Measurements from ENCODE around the gene MRPL48.
"Not testable (repeated sequence)": the region's sequence is repeated elsewhere in the genome, so short reads cannot be mapped to it uniquely, and the experiment has no call there.

MRPL48 gene

DNA sequence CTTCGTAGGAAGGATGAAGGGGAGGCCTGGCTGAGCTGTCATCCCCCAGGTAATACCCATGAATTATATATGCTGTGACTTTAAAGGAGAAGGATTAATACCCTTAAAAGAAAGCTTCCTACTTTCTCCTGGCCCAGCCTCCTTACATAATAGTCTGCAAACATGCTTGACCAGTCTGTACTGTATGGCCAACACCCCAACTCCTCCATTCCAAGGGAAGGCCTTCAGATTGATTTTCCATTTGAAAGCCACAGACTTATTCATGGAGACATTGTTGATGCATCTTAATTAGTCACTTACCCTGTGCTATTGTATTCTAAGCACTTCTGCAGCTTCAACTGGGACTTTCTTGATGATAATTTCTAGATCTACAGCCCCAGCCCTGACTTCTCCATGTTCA is 91.1 kb downstream of the MRPL48 start:
- no peak for DNase-seq
- intact Hi-C loops (cut with DNase I), result loop anchor here (5.0 kb wide), 1 partner anchor 116 kb away; the partner anchor contains the start of gene RAB6A

GRCh38 chr11:73880449-73880848 is 92.8 kb downstream of the MRPL48 start:
- DNase-seq; intact Hi-C loops (cut with DNase I): not testable (repeated sequence)

DNA sequence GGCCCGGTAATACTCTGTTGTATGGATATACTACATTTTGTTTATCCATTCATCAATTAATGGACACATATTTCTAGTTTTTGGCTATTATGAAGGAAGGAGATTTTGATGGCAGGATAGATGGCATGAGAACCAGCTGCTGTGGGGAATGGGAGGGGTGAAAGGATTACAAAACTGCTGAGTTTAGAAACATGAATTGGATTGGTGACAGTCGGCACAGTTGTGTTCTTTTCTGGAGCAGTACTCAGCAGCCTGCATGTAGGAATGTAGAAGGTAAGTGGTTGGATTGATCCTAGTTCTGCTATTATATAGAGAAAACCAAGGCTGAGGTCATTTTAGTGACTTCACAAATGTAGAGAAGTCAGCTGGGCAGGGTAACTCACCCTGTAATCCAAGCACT is 96.2 kb downstream of the MRPL48 start:
- intact Hi-C loops (cut with DNase I), result no loop called here
- no peak for DNase-seq

GRCh38 chr11:73888244-73888643 is 100.6 kb downstream of the MRPL48 start:
- intact Hi-C loops (cut with DNase I), result no loop called here

DNA sequence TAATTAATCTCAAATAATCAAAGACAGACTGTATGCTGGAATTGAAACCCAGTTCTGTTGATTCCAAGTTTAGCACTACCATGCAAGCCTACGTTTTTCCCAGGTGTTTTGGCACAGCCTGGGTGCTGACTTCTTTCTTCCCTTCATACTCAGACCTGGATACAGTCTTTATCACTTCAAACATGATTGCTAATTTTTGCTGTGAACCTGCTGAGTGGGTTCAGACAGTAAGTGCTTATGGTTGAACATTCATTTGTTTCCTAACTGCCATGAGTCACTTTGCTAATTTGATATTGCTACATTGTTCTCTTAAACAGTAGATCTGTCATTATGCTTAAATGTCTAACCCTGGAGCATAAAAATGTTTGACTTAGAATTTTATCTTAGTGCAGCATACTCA is 101.3 kb downstream of the MRPL48 start:
- DNase-seq, result no peak
- intact Hi-C loops (cut with DNase I), result no loop called here

More at GRCh38 chr11:73888244-73888643, 100.6 kb downstream of the MRPL48 start:
- no peak for DNase-seq

GRCh38 chr11:73889536-73889935 is 101.9 kb downstream of the MRPL48 start:
- intact Hi-C loops (cut with DNase I), result no loop called here
- DNase-seq, result no peak

GRCh38 chr11:73893041-73893440 is 105.4 kb downstream of the MRPL48 start:
- intact Hi-C loops (cut with DNase I), result no loop called here
- no peak for DNase-seq

GRCh38 chr11:73894725-73895335 is 107.2 kb downstream of the MRPL48 start:
- intact Hi-C loops (cut with DNase I), result no loop called here
- DNase-seq, result no peak

DNA sequence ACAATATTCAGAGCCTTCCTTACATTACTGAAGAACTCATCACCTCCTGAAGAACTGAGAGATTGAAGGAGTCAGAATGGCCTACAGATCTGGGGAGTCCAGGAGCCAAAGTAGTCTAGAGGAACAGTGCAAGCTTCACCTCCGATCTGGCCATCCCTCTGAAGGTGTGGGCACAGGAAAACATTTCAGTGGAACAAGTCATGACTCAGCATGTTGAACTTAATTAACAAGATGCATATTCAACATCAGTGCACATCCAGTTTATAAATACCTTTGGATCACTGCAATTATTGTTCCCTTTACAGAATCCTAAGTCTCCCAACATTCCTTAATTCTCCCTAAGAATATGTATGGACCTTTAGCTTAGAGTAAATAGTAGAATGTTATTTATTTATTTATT is 114.6 kb downstream of the MRPL48 start:
- intact Hi-C loops (cut with DNase I), result no loop called here
- no peak for DNase-seq

- no peak for DNase-seq
- intact Hi-C loops (cut with DNase I), result no loop called here
Observed at GRCh38 chr11:73907191-73907590, 119.5 kb downstream of the MRPL48 start.

DNA sequence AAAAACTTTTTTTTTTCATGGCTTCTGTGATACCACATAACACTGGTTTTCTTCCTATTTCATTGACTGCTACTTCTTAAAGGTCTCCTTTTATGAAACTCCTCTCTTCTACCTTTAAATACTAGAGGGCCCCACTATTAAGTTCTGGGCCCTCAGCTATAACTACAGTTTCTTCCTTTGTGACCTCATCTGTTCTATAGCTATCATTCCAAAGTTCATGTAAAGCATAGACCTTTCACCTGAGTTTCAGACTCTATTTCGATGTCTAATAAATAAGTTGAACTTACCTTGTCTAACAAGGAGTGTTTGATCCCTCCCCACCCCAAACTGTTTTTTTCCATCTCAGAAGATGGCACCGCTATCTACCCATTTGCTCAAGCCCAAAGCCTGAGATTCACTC is 124.4 kb downstream of the MRPL48 start:
- no peak for DNase-seq
- intact Hi-C loops (cut with DNase I), result no loop called here

- no peak for DNase-seq
- intact Hi-C loops (cut with DNase I), result no loop called here
Observed at GRCh38 chr11:73913472-73913871, 125.8 kb downstream of the MRPL48 start.

GRCh38 chr11:73914284-73914683 is 126.6 kb downstream of the MRPL48 start:
- intact Hi-C loops (cut with DNase I), result no loop called here
- no peak for DNase-seq
